HG03280 (cell line): ENCODE measurements around the gene SH2B2.
"Not testable (repeated sequence)": the region's sequence is repeated elsewhere in the genome, so short reads cannot be mapped to it uniquely, and the experiment has no call there.

Source experiments
- ATAC-seq: cut with Tn5 transposase; IDR thresholded peaks from one replicate; pipeline ENCODE4 v1.9.1; 2021; ENCODE audit warnings: mild to moderate bottlenecking, moderate library complexity; ENCODE audit not compliant: unreplicated experiment

SH2B2 gene

GRCh38 chr7:102284891-102285539 lies 1.7 kb upstream of the SH2B2 start:
- no peak for ATAC-seq

GRCh38 chr7:102285540-102286236 lies 980 bp upstream of the SH2B2 start:
- ATAC-seq: peak; percentile 1

GRCh38 chr7:102287111-102287980 lies 678 bp downstream of the SH2B2 start:
- peak; percentile 22 for ATAC-seq

- no peak for ATAC-seq
Observed at GRCh38 chr7:102287981-102288278, 1.3 kb downstream of the SH2B2 start.

- no peak for ATAC-seq
Observed at GRCh38 chr7:102288285-102288930, 1.7 kb downstream of the SH2B2 start.

- ATAC-seq: no peak
Observed at GRCh38 chr7:102289057-102289456, 2.4 kb downstream of the SH2B2 start.

GRCh38 chr7:102291056-102291915 lies 4.6 kb downstream of the SH2B2 start:
- ATAC-seq: no peak

- ATAC-seq: no peak
Observed at GRCh38 chr7:102291916-102292267, 5.2 kb downstream of the SH2B2 start.

- ATAC-seq: no peak
Observed at GRCh38 chr7:102292813-102293798, 6.4 kb downstream of the SH2B2 start.

- no peak for ATAC-seq
Observed at GRCh38 chr7:102294589-102294988, 7.9 kb downstream of the SH2B2 start.

- no peak for ATAC-seq
Observed at GRCh38 chr7:102295346-102296178, 8.9 kb downstream of the SH2B2 start.

- no peak for ATAC-seq
Observed at GRCh38 chr7:102296179-102296438, 9.4 kb downstream of the SH2B2 start.

- no peak for ATAC-seq
Observed at GRCh38 chr7:102296514-102296913, 9.8 kb downstream of the SH2B2 start.

- no peak for ATAC-seq
Observed at GRCh38 chr7:102297487-102298218, 11.0 kb downstream of the SH2B2 start.

- ATAC-seq: no peak
Observed at GRCh38 chr7:102300643-102301221, 14.1 kb downstream of the SH2B2 start.

GRCh38 chr7:102301367-102301766 lies 14.7 kb downstream of the SH2B2 start:
- not testable (repeated sequence) for ATAC-seq

GRCh38 chr7:102302025-102302424 lies 15.4 kb downstream of the SH2B2 start:
- no peak for ATAC-seq
